Occipital lobe (tissue), 2 donors: ENCODE measurements around the gene CSN1S1. TPM values are rescaled to one million over a fixed set of nuclear protein-coding genes. Genes with fewer than 3 reads are reported as not detected.
"Not testable (repeated sequence)": the region's sequence is repeated elsewhere in the genome, so short reads cannot be mapped to it uniquely, and the experiment has no call there.

Experiments used
- DNase-seq: peaks from one replicate; lab custom pipeline; 2025; lab: John Stamatoyannopoulos, UW
- total RNA-seq: library from RNA; depleted of rRNA; stranded (reverse); fragments of >200 nt; gene quantifications from one replicate; pipeline ENCODE4 v1.2.3, GENCODE V29; 2014

CSN1S1 gene
- not detected for total RNA-seq

GRCh38 chr4:69930768-69931167 is at the start of gene CSN1S1:
TSS of gene CSN1S1 (plus strand) at chr4:69931068. CDS start at chr4:69932556, 1,488 bp downstream.
- DNase-seq: no peak

GRCh38 chr4:69881173-69881773 is 49.6 kb upstream of the CSN1S1 start:
- DNase-seq: no peak

- no peak for DNase-seq
Observed at GRCh38 chr4:69882150-69882549, 48.7 kb upstream of the CSN1S1 start.

- no peak for DNase-seq
Observed at GRCh38 chr4:69888336-69888735, 42.5 kb upstream of the CSN1S1 start.

GRCh38 chr4:69894186-69894585 is 36.7 kb upstream of the CSN1S1 start:
- no peak for DNase-seq

- no peak for DNase-seq
Observed at GRCh38 chr4:69894721-69895120, 36.1 kb upstream of the CSN1S1 start.

GRCh38 chr4:69896530-69897116 is 34.2 kb upstream of the CSN1S1 start:
- no peak for DNase-seq

GRCh38 chr4:69907151-69907550 is 23.7 kb upstream of the CSN1S1 start:
- no peak for DNase-seq

GRCh38 chr4:69909195-69909594 is 21.7 kb upstream of the CSN1S1 start:
- DNase-seq: no peak

GRCh38 chr4:69910016-69910782 is 20.7 kb upstream of the CSN1S1 start:
- no peak for DNase-seq

- no peak for DNase-seq
Observed at GRCh38 chr4:69920874-69921273, 10.0 kb upstream of the CSN1S1 start.

- not testable (repeated sequence) for DNase-seq
Observed at GRCh38 chr4:69923782-69924410, 7.0 kb upstream of the CSN1S1 start.

- no peak for DNase-seq
Observed at GRCh38 chr4:69934150-69934549, 3.3 kb downstream of the CSN1S1 start.

- no peak for DNase-seq
Observed at GRCh38 chr4:69936566-69936965, 5.7 kb downstream of the CSN1S1 start.

GRCh38 chr4:69951602-69952001 is 20.7 kb downstream of the CSN1S1 start:
- DNase-seq: no peak

- no peak for DNase-seq
Observed at GRCh38 chr4:69957209-69957608, 26.3 kb downstream of the CSN1S1 start.

GRCh38 chr4:69965628-69966027 is 34.8 kb downstream of the CSN1S1 start, which contains the start of gene CSN2:
TSS of gene CSN2 (minus strand) at chr4:69965728. CDS start at chr4:69960995, 4,733 bp downstream.
- no peak for DNase-seq

GRCh38 chr4:69970071-69970470 is 39.2 kb downstream of the CSN1S1 start:
- no peak for DNase-seq

- DNase-seq: no peak
Observed at GRCh38 chr4:69974631-69975030, 43.8 kb downstream of the CSN1S1 start.

GRCh38 chr4:69977582-69977981 is 46.7 kb downstream of the CSN1S1 start:
- DNase-seq: no peak

GRCh38 chr4:69984030-69984443 is 53.2 kb downstream of the CSN1S1 start:
- DNase-seq: peak; percentile 1

GRCh38 chr4:69986663-69987062 is 55.8 kb downstream of the CSN1S1 start:
- DNase-seq: no peak
